HepG2 (cell line): Measurements from ENCODE around the gene ST3GAL2. TPM values are rescaled to one million over a fixed set of nuclear protein-coding genes. Genes with fewer than 3 reads are reported as not detected.

ENCODE experiments used
- GZF1 ChIP-seq: sonication (generic); formaldehyde crosslinking; IDR thresholded peaks from 2 replicates; pipeline ENCODE4 v1.5.1; 2020; ENCODE audit warnings: mild to moderate bottlenecking, missing genetic modification reagents
- RBFOX2 ChIP-seq: fragments of 200-400 bp; formaldehyde crosslinking; IDR thresholded peaks from 2 replicates; pipeline ENCODE4 v1.6.1; 2017; ENCODE audit warnings: low read depth, mild to moderate bottlenecking, low read length
- REXO4 ChIP-seq: sonication (generic); formaldehyde crosslinking; IDR thresholded peaks from 2 replicates; pipeline ENCODE4 v1.8.0; 2022; ENCODE audit warnings: missing genetic modification reagents, mild to moderate bottlenecking, borderline replicate concordance
- SSRP1 ChIP-seq: IDR thresholded peaks from 2 replicates; pipeline ENCODE4 v1.6.1; 2016; ENCODE audit warnings: control low read depth
- TSC22D2 ChIP-seq: sonication (generic); formaldehyde crosslinking; IDR thresholded peaks from 2 replicates; pipeline ENCODE4 v1.5.1; 2020; ENCODE audit warnings: missing genetic modification reagents, mild to moderate bottlenecking, borderline replicate concordance
- ZBTB21 ChIP-seq: sonication (generic); formaldehyde crosslinking; IDR thresholded peaks from 2 replicates; pipeline ENCODE4 v1.4.0; 2020; ENCODE audit warnings: missing genetic modification reagents
- ZFP62 ChIP-seq: sonication (generic); formaldehyde crosslinking; IDR thresholded peaks from 2 replicates; pipeline ENCODE4 v1.4.0; 2020; ENCODE audit warnings: missing genetic modification reagents
- ZNF329 ChIP-seq: sonication (generic); formaldehyde crosslinking; IDR thresholded peaks from 2 replicates; pipeline ENCODE4 v1.9.0; 2021; ENCODE audit warnings: low read depth, mild to moderate bottlenecking, missing genetic modification reagents
- ZNF547 ChIP-seq: sonication (generic); formaldehyde crosslinking; IDR thresholded peaks from 2 replicates; pipeline ENCODE4 v1.5.1; 2020; ENCODE audit warnings: mild to moderate bottlenecking, missing genetic modification reagents
- ZNF672 ChIP-seq: sonication (generic); formaldehyde crosslinking; IDR thresholded peaks from 2 replicates; pipeline ENCODE4 v1.8.1; 2022; ENCODE audit warnings: missing genetic modification reagents
- ZNF720 ChIP-seq: sonication (generic); formaldehyde crosslinking; IDR thresholded peaks from 2 replicates; pipeline ENCODE4 v1.4.0; 2020; ENCODE audit warnings: missing genetic modification reagents
- ZNF772 ChIP-seq: sonication (generic); formaldehyde crosslinking; IDR thresholded peaks from 2 replicates; pipeline ENCODE4 v1.5.0; 2020; ENCODE audit warnings: mild to moderate bottlenecking, missing genetic modification reagents
- polyA plus RNA-seq, 8 experiments: library from polyadenylated mRNA; depleted of rRNA in 3 of 8; stranded (reverse) in 7 of 8; unstranded in 1 of 8; fragments of >200 nt; fragmentation: Illumina TruSeq in 4 of 8; extraction: Trizol in 4 of 8; gene quantifications; 2 replicates each; pipeline versions ENCODE4 v1.2.1 to v1.2.3, GENCODE V29; 2011 to 2016; ENCODE audit warnings: low read depth in 4 of 8, missing spikeins in 1 of 8, mixed read lengths in 1 of 8; ENCODE audit not compliant: insufficient read depth in 1 of 8
- total RNA-seq, 5 experiments: library from RNA; depleted of rRNA; stranded (reverse); fragments of >200 nt; fragmentation: Illumina TruSeq; extraction: Trizol; gene quantifications; 2 replicates each; pipeline ENCODE4 v1.2.3, GENCODE V29; 2016; ENCODE audit warnings: low read depth in 1 of 5
- TF ChIP-seq, protein P1 (sequence below): sonication (generic); formaldehyde crosslinking; IDR thresholded peaks from 2 replicates; pipeline ENCODE4 v1.5.1; 2020; ENCODE audit warnings: mild to moderate bottlenecking, missing genetic modification reagents
- TF ChIP-seq, protein P2 (sequence below): sonication (generic); formaldehyde crosslinking; IDR thresholded peaks from 2 replicates; pipeline ENCODE4 v1.8.0; 2022; ENCODE audit warnings: mild to moderate bottlenecking, missing genetic modification reagents; ENCODE audit not compliant: insufficient replicate concordance
- TF ChIP-seq, protein P3 (sequence below), 2 experiments: sonication (generic) in 1 of 2; formaldehyde crosslinking in 1 of 2; IDR thresholded peaks; 2 replicates each; pipeline versions ENCODE4 v1.6.1 to v1.9.0; 2014 to 2022; ENCODE audit warnings: antibody characterized with exemption in 1 of 2, borderline replicate concordance in 1 of 2, inconsistent platforms in 1 of 2, low read depth in 1 of 2, missing genetic modification reagents in 1 of 2
- TF ChIP-seq, protein P4 (sequence below): sonication (generic); formaldehyde crosslinking; IDR thresholded peaks from 2 replicates; pipeline ENCODE4 v1.9.0; 2021; ENCODE audit warnings: missing genetic modification reagents, mild to moderate bottlenecking, borderline replicate concordance

ST3GAL2 gene
- total and polyA plus RNA-seq, 2 of the 13 experiments (the other 11 are each of a cell fraction or from before 2014, with no cell fraction given): 16.3 to 24.9 TPM

DNA sequence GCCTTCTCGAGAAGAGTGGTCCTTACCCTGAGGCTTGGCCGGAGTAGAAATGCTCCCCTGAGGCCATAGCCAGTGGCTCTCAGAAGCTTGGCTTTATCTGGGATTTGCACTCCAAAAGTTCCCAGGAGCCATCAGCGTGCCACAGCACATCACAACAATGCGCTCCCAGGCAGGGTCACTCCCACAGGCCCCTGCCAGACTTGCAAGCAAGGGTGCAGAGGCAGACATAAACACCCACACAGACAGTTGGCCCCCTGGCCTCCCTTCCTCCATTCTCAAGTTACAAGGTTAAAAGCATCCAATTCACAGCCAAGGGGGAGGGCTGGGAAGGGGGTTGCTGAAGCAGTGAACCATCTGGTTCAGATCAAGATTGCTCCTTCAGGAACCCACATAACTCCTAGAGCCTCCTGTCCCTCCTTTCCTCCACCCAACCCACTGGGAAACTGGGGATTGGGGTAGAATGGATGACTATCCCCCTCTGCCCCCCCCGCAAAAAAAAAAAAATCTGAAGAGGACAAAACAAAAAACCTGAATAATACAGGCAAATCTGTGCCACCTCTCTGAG is 1.8 kb downstream of the ST3GAL2 start (continued):
- TF ChIP-seq, protein P1, sequence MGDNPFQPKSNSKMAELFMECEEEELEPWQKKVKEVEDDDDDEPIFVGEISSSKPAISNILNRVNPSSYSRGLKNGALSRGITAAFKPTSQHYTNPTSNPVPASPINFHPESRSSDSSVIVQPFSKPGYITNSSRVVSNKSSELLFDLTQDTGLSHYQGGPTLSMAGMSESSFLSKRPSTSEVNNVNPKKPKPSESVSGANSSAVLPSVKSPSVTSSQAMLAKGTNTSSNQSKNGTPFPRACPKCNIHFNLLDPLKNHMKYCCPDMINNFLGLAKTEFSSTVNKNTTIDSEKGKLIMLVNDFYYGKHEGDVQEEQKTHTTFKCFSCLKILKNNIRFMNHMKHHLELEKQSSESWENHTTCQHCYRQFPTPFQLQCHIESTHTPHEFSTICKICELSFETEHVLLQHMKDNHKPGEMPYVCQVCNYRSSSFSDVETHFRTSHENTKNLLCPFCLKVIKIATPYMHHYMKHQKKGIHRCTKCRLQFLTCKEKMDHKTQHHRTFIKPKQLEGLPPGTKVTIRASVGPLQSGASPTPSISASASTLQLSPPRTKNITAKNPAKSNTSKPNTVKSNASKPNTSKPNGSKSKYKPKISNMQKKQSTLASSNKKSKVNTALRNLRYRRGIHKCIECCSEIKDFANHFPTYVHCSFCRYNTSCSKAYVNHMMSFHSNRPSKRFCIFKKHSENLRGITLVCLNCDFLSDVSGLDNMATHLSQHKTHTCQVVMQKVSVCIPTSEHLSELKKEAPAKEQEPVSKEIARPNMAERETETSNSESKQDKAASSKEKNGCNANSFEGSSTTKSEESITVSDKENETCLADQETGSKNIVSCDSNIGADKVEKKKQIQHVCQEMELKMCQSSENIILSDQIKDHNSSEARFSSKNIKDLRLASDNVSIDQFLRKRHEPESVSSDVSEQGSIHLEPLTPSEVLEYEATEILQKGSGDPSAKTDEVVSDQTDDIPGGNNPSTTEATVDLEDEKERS: 0 out of 2 replicates have a peak, but pooled peaks have one; percentile 28
- TF ChIP-seq SSRP1 (CRISPR knock-in tag) (0 out of 2 replicates have a peak, but pooled peaks have one; percentile 82), ZNF772 (0 out of 2 replicates have a peak, but pooled peaks have one; percentile 16), ZNF720 (no peak), TSC22D2 (CRISPR knock-in tag) (no peak), ZFP62 (no peak), RBFOX2 (no peak), ZNF672 (CRISPR knock-in tag) (no peak), GZF1 (no peak), ZNF329 (CRISPR knock-in tag) (no peak), ZNF547 (no peak), REXO4 (no peak), ZBTB21 (CRISPR knock-in tag) (no peak)
- TF ChIP-seq, protein P2, sequence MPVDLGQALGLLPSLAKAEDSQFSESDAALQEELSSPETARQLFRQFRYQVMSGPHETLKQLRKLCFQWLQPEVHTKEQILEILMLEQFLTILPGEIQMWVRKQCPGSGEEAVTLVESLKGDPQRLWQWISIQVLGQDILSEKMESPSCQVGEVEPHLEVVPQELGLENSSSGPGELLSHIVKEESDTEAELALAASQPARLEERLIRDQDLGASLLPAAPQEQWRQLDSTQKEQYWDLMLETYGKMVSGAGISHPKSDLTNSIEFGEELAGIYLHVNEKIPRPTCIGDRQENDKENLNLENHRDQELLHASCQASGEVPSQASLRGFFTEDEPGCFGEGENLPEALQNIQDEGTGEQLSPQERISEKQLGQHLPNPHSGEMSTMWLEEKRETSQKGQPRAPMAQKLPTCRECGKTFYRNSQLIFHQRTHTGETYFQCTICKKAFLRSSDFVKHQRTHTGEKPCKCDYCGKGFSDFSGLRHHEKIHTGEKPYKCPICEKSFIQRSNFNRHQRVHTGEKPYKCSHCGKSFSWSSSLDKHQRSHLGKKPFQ (CRISPR knock-in tag): no peak
- TF ChIP-seq, protein P3, sequence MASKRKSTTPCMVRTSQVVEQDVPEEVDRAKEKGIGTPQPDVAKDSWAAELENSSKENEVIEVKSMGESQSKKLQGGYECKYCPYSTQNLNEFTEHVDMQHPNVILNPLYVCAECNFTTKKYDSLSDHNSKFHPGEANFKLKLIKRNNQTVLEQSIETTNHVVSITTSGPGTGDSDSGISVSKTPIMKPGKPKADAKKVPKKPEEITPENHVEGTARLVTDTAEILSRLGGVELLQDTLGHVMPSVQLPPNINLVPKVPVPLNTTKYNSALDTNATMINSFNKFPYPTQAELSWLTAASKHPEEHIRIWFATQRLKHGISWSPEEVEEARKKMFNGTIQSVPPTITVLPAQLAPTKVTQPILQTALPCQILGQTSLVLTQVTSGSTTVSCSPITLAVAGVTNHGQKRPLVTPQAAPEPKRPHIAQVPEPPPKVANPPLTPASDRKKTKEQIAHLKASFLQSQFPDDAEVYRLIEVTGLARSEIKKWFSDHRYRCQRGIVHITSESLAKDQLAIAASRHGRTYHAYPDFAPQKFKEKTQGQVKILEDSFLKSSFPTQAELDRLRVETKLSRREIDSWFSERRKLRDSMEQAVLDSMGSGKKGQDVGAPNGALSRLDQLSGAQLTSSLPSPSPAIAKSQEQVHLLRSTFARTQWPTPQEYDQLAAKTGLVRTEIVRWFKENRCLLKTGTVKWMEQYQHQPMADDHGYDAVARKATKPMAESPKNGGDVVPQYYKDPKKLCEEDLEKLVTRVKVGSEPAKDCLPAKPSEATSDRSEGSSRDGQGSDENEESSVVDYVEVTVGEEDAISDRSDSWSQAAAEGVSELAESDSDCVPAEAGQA (IDR thresholded peaks at IDR 0.05; ENCODE audit: low read depth): no peak
- TF ChIP-seq, protein P3 (CRISPR knock-in tag; IDR thresholded peaks at IDR 0.05; ENCODE audit: borderline replicate concordance): no peak
- TF ChIP-seq, protein P4, sequence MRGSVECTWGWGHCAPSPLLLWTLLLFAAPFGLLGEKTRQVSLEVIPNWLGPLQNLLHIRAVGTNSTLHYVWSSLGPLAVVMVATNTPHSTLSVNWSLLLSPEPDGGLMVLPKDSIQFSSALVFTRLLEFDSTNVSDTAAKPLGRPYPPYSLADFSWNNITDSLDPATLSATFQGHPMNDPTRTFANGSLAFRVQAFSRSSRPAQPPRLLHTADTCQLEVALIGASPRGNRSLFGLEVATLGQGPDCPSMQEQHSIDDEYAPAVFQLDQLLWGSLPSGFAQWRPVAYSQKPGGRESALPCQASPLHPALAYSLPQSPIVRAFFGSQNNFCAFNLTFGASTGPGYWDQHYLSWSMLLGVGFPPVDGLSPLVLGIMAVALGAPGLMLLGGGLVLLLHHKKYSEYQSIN (CRISPR knock-in tag): no peak
